ENCODE measurements around the gene IGF2BP2. TPM values are rescaled to one million over a fixed set of nuclear protein-coding genes. Genes with fewer than 3 reads are reported as not detected.
A peak's percentile ranks its signal among the peaks of the same experiment; 100 is the strongest.

The IGF2BP2 gene
- total and polyA plus RNA-seq, 3 donors from 2014 or later = 18.9 to 29.1 (median 19.4) TPM

DNA sequence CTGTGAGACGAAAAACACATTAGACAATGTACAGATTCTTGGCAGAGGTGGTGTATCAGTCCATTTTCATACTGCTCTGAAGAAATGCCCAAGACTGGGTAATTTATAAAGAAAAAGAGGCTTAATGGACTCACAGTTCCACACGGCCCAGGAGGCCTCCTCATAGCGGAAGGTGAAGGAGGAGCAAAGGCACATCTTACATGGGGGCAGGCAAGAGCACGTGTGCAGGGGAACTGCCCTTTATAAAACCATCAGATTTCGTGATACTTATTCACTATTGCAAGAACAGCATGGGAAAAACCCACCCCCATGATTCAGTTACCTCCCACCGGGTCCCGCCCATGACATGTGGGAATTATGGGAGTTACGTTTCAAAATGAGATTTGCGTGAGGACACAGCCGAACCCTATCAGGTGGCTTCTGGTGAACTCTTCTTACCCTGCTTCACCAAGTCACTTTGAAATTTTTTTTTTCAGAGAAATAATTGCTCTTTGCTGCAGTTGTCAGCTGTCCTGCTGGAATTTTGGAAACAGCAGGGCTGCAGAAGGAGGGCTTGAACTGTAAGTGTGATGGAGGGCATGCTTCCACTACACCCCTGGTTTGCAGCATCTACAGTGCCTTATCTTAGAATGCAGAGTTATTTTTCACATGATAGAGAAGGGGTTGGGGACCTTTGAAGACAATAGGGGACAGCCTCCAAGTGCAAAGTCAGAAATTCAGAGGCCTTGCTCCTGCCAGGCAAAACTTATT lies 2.9 kb upstream of the IGF2BP2 start:
- Histone ChIP-seq H3K4me3 (no peak overlapping the region), H3K9me3 (no peaks in the 10 kb centered on the region), H3K36me3 (ENCODE audit: low read depth, missing control alignments) (no peaks in the 10 kb centered on the region), H3K4me1 (peaks cover 8% of the 10 kb centered on the region), H3K27me3 (no peaks in the 10 kb centered on the region), H3K27ac (no peak overlapping the region)
- DNase-seq = no peak
- intact Hi-C loops (cut with DNase I; ENCODE audit: low total_unique reads) = no loop called here
- WGBS, 2 donors = 83 to 84% methylated on average over 10 of the region's 10 CpGs
- TF ChIP-seq, protein P1, sequence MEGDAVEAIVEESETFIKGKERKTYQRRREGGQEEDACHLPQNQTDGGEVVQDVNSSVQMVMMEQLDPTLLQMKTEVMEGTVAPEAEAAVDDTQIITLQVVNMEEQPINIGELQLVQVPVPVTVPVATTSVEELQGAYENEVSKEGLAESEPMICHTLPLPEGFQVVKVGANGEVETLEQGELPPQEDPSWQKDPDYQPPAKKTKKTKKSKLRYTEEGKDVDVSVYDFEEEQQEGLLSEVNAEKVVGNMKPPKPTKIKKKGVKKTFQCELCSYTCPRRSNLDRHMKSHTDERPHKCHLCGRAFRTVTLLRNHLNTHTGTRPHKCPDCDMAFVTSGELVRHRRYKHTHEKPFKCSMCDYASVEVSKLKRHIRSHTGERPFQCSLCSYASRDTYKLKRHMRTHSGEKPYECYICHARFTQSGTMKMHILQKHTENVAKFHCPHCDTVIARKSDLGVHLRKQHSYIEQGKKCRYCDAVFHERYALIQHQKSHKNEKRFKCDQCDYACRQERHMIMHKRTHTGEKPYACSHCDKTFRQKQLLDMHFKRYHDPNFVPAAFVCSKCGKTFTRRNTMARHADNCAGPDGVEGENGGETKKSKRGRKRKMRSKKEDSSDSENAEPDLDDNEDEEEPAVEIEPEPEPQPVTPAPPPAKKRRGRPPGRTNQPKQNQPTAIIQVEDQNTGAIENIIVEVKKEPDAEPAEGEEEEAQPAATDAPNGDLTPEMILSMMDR (IDR thresholded peaks at IDR 0.05) = no peak
- TF ChIP-seq POLR2A (IDR thresholded peaks at IDR 0.05) = no peak

DNA sequence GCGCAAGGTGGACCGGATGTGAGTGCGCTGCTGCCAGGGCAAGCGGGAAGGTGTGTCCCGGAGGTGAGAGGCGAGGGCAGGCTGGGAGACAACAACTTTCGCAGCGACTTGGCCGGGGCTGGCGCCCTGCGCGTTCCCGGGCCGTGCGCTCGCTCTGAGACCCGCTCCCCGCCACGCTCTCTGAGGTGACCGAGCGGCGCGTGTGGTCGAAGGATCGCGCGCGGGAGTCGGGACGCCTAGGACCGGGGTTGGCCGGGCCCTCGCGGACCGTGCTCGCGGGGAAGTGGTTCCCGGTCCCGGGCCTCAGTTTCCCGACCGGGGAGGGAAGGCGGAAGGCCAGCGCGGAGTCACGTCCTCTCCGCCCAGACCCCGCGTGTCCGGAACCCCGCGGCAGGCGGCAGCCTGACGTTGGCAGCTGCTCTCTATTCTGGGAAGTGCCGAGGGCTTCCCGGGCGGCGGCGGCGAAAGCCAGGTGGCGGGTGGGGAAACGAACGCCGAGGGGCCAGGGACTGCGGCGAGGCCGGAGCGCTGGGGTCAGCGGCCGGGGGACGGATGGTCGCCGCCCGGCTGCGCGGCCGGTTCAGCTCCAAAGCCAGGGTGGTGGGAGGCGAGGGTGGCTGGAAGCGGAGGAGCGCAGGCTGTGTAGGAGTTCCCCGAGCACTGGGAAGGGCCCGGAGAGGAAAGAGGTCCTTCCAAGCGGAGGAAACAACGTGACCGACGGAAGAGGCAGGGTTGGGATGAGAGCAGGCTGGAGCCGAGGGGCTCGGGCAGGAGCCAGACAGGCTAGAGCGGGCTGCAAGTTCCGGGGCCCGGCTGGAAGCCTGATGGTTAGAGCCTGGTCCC lies 1.0 kb upstream of the IGF2BP2 start:
- H3K27me3 ChIP-seq = no peaks in the 10 kb centered on the region
- peak overlapping the region; percentile 58 to 60 for H3K27ac ChIP-seq
- no peaks in the 10 kb centered on the region for H3K9me3 ChIP-seq
- H3K4me3 ChIP-seq = peak overlapping the region; percentile 45 to 63
- 2 to 5% methylated on average over 11 to 62 of the region's 90 CpGs for WGBS, 2 donors
- peaks cover 8% of the 10 kb centered on the region for H3K4me1 ChIP-seq
- H3K36me3 ChIP-seq (ENCODE audit: low read depth, missing control alignments) = no peaks in the 10 kb centered on the region
- DNase-seq = peak; percentile 24
- intact Hi-C loops (cut with DNase I; ENCODE audit: low total_unique reads) = no loop called here
- TF ChIP-seq POLR2A (IDR thresholded peaks at IDR 0.05) = no peak
- TF ChIP-seq, protein P1 (IDR thresholded peaks at IDR 0.05) = no peak

DNA sequence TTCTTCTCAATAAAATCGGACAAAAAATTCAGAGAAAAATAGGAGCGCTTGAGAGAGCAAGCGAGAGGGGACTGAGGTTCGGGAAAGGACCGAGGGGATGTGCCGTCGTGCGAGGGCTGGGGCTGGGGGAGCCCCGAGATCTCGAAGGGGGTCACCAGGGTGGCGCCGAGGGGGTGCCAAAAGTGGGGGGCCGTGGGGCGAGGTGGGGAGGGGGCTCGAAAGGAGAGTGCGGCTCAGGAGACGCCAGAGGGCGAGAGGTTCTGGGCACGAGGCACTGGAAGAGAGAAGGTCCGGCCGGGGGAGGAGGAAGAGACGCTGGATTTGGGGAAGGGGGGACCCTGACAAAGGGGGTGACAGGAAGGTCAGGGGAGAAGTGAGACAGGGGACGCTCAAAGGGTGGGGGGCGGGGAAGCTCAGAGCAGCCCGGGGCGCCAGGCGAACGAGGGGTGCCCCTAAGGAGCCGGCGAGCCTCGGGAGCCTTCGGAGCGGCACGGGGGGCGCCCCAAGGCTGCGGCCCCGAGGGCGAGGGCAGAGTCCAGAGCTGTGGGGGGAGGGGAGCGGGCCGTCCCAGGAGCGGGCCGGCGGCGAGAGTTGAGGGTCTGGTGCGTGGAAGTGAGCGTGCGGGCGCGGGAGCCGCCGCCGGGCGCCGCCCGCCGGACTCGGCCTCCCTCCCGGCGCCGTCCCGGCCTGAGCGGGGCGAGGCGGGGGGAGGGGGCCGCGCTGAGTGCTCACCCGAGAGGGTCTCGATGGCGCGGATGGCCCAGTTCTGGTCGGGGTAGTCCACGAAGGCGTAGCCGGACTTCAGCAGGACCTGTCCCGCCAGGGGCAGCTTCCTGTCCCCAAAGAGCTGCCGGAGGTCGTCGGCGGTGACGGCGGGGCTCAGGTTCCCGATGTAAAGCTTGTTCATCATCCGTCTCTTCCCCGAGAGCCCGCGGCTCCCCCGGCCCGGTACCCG lies 514 bp downstream of the IGF2BP2 start:
- DNase-seq = no peak
- intact Hi-C loops (cut with DNase I; ENCODE audit: low total_unique reads) = no loop called here
- no peaks in the 10 kb centered on the region for H3K9me3 ChIP-seq
- H3K4me3 ChIP-seq = peak overlapping the region; percentile 49 to 50
- peaks cover 8% of the 10 kb centered on the region for H3K4me1 ChIP-seq
- no peaks in the 10 kb centered on the region for H3K36me3 ChIP-seq (ENCODE audit: low read depth, missing control alignments)
- TF ChIP-seq POLR2A (IDR thresholded peaks at IDR 0.05) = no peak
- TF ChIP-seq, protein P1 (IDR thresholded peaks at IDR 0.05) = no peak
- peak overlapping the region; percentile 58 to 70 for H3K27ac ChIP-seq
- 1 to 2% methylated on average over 47 to 55 of the region's 89 CpGs for WGBS, 2 donors
- no peaks in the 10 kb centered on the region for H3K27me3 ChIP-seq

GRCh38 chr3:185823078-185824044 lies 1.5 kb downstream of the IGF2BP2 start:
- peaks cover 8% of the 10 kb centered on the region for H3K4me1 ChIP-seq
- intact Hi-C loops (cut with DNase I; ENCODE audit: low total_unique reads) = no loop called here
- TF ChIP-seq POLR2A (IDR thresholded peaks at IDR 0.05) = no peak
- TF ChIP-seq, protein P1 (IDR thresholded peaks at IDR 0.05) = no peak
- H3K9me3 ChIP-seq = no peaks in the 10 kb centered on the region
- H3K36me3 ChIP-seq (ENCODE audit: low read depth, missing control alignments) = no peaks in the 10 kb centered on the region
- no peaks in the 10 kb centered on the region for H3K27me3 ChIP-seq
- DNase-seq = peak; percentile 53
- H3K4me3 ChIP-seq = peak overlapping the region; percentile 49 to 50
- 1% methylated on average over 61 to 84 of the region's 84 CpGs for WGBS, 2 donors
- H3K27ac ChIP-seq = peak overlapping the region; percentile 58 to 70

All from testis (tissue), 3 donors.